Measurements from ENCODE around the gene SNAP29.
"Not testable (repeated sequence)": the region's sequence is repeated elsewhere in the genome, so short reads cannot be mapped to it uniquely, and the experiment has no call there.

Gene SNAP29

DNA sequence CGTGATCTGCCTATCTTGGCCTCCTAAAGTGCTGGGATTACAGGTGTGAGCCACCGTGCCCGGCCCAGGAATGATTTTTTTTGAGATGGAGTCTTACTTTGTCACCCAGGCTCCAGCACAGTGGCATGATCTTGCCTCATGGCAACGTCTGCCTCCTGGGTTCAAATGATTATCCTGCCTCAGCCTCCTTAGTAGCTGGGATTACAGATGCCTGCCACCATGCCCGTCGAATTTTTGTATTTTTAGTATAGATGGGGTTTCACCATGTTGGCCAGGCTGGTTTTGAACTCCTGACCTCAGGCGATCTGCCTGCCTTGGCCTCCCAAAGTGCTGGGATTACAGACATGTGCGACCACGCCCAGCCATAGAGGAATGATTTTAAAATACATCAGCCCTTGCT, 76.2 kb downstream of the SNAP29 start:
- not testable (repeated sequence) for DNase-seq

DNA sequence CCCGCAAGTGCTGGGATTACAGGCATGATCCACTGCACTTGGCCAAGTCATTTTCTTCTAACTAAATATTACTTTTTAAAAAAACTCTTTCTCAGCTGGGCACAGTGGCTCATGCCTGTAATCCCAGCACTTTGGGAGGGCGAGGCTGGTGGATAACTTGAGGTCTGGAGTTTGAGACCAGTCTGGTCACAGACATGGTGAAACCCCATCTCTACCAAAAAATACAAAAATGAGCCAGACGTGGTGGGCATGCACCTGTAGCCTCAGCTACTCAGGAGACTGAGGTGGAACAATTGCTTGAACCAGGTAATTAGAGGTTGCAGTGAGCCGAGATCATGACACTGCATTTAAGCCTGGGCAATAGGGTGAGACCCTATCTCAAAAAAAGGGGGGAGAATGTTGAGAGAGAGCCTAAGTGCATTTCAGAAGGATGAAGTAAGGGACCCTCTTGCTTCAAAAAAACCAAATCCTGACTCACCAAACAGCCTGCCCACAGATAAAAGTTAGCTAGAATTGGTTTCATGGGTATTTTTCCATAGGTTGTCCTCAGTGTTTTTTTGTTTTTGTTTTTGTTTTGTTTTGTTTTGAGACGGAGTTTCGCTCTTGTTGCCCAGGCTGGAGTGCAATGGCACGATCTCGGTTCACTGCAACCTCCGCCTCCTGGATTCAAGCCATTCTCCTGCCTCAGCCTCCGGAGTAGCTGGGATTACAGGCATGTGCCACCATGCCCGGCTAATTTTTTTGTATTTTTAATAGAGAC, 77.2 kb downstream of the SNAP29 start:
- not testable (repeated sequence) for DNase-seq

DNA sequence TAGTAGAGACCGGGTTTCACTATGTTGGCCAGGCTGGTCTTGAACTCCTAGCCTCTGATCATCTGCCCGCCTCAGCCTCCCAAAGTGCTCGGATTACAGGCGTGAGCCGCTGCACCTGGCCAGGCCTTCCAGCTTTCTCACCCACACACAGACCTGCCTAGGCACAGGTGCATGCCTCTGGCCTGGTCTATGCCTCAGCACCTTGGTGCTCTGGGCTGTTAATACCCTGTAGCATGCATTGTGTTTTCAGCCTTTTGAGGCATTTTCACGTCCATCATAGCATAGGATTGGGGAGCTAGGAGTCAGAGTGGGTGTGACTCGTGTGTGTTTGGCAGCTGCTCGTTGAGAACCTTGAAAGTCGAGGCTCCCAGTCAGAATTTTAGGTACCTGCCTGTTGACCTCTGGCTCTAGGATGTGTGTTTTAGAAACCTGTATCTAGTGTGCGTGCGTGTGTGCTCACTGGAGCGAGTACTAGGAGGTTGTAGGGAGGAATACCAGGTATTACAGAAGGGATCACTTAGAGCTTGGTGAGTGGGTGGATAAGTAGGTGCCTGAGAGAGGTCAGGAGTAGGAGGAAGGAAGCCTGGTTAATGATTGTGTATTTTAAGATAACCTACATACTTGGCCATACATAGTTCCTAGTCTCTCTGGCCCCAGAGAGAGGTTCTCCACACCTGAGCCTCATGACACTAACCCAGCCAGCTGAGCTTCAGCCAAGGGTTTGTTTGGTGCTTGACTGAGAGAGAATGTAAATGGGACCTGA, 78.4 kb downstream of the SNAP29 start:
- no peak for DNase-seq

DNA sequence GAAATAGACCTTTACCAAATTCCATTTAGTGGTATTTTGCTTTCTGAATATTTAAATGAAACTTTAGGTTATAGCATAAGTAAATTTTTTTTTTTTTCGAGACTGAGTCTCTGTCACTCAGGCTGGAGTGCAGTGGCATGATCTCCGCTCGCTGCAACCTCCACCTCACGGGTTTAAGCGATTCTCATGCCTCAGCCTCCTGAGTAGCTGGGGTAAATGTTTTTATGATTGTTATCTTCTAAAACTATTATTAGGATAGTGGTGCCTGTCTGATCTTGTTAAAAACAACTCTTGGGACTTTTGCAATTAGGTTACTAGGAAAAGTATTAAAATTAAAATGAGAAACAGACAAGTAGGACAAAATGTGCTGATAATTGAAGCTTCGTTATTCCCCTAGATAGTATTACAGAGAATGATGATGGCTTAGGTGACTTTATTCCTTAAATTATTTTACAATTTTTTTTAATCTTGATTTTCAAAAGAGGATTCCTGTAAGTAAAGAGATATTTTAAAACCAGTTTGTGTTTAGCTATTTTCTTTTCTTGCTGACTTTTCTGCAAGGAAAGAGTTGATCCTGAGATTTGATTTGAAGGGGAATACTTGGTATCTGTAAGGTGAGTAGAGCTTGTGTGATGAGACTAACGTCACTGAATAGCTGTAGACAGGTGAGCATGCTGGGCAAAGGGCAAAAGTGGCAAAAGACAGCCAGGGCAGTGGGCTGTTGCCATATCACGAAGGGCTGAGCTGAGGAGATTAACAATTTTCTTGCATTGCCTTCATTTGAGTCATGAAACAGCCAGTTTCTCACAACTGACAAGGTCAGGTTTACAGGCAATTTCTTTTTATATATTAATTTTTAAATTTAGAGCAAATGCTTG, 79.2 kb downstream of the SNAP29 start:
- DNase-seq, result no peak

DNA sequence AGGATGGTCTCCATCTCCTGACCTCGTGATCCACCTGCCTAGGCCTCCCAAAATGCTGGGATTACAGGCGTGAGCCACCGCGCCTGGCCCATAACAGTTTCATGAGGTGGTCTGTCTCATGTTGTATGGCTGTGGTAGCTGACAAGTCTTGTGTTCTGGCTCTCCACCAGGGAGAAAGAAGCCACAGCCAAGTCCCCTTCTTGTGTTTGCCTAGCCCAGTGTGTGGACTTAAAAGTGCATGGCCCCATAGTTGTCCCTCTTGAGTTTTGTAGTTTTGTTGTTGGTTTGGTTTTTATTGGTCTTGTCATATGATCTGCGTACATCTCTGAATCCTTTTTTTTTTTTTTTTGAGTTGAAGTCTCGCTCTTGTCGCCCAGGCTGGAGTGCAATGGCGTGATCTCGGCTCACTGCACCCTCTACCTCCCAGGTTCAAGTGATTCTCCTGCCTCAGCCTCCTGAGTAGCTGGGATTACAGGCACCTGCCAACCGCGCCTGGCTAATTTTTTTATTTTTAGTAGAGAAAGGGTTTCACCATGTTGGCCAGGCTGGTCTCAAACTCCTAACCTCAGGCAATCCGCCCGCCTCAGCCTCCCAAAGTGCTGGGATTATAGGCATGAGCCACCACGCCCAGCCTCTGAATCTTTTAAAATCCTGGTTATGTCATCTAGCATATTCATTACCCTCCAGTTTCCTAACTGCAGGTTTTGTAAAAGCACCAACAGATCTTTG, 80.8 kb downstream of the SNAP29 start:
- DNase-seq, result not testable (repeated sequence)

DNA sequence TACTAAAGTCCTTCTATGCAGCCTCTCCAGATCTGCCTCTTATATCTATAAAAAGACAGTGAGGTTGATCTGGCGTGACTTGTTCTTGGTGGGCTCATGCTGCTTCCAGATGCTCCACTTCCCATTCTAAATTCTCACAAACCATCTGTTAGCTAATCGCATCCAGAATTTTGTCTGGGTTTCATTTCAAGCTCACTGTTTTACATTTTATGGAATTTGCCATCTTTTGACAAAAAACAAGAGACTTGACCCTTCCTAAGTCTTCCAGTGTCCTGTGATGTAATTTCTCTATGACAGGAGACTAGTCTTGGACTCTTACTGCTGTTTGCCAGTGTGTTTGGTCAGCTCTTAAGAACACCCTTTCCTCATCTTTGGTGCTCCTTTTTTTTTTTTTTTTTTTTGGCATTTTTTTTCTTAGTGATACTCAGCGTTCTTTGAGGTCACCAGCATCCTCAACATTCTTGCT, 81.4 kb downstream of the SNAP29 start:
- DNase-seq, result no peak
